Effector memory CD4-positive, alpha-beta T cell (primary cell): ENCODE results near the gene PRDM5.

Experiments
- DNase-seq, 3 donors: peaks; one replicate each; pipeline ENCODE4 v3.0.0-alpha.2; 2020
- H3K27ac ChIP-seq: 2 replicates; pipeline ENCODE4 v1.7.0; 2013; ENCODE audit warnings: mild to moderate bottlenecking, low read length, moderate library complexity; ENCODE audit not compliant: insufficient read depth, poor library complexity, severe bottlenecking
- H3K27me3 ChIP-seq: replicated peaks from 2 replicates; pipeline ENCODE4 v1.7.0; 2013; ENCODE audit warnings: mild to moderate bottlenecking, low read length; ENCODE audit not compliant: insufficient read depth, control insufficient read depth, poor library complexity, severe bottlenecking
- H3K36me3 ChIP-seq: 2 replicates; pipeline ENCODE4 v1.7.0; 2013; ENCODE audit warnings: mild to moderate bottlenecking, low read length, moderate library complexity; ENCODE audit not compliant: control insufficient read depth, insufficient read depth
- H3K4me1 ChIP-seq: 2 replicates; pipeline ENCODE4 v1.7.0; 2013; ENCODE audit warnings: low read length, mild to moderate bottlenecking; ENCODE audit not compliant: control insufficient read depth, insufficient read depth, poor library complexity, severe bottlenecking
- H3K4me3 ChIP-seq: 2 replicates; pipeline ENCODE4 v1.7.0; 2013; ENCODE audit warnings: low read length, low read depth, mild to moderate bottlenecking; ENCODE audit not compliant: insufficient read depth, poor library complexity, severe bottlenecking
- H3K9me3 ChIP-seq: 2 replicates; pipeline ENCODE4 v1.7.0; 2013; ENCODE audit warnings: mild to moderate bottlenecking, low read length, moderate library complexity; ENCODE audit not compliant: control insufficient read depth

The PRDM5 gene

GRCh38 chr4:120843849-120844527 is 78.5 kb downstream of the PRDM5 start:
- no peak for DNase-seq
- Histone ChIP-seq H3K27me3 (no peaks in the 10 kb centered on the region), H3K27ac (no peak overlapping the region), H3K9me3 (no peaks in the 10 kb centered on the region), H3K4me1 (no peaks in the 10 kb centered on the region), H3K4me3 (no peak overlapping the region), H3K36me3 (no peaks in the 10 kb centered on the region)

DNA sequence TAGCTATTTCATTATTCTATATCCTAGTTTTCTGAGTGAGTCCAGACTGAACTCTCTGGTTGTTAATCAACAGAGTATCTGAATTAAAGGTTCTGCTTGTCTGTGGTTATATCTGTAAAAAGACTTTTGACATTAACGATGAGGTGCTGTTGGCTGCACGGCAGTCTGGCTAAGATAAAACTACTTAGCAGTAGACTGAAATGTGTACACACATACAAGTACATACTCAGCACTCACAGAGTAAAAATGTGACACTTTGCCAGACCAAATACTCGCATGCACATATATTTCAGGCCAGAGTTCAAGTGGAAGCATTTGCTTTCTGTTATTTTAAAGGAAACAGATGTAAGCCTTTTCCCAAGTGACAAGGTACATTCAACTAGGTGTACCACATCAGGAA is 80.5 kb downstream of the PRDM5 start:
- Histone ChIP-seq H3K36me3 (no peaks in the 10 kb centered on the region), H3K9me3 (no peaks in the 10 kb centered on the region), H3K4me3 (no peak overlapping the region), H3K27ac (no peak overlapping the region), H3K27me3 (no peaks in the 10 kb centered on the region), H3K4me1 (no peaks in the 10 kb centered on the region)
- no peak for DNase-seq

GRCh38 chr4:120841580-120841979 is 80.9 kb downstream of the PRDM5 start:
- H3K36me3 ChIP-seq: no peaks in the 10 kb centered on the region
- no peaks in the 10 kb centered on the region for H3K9me3 ChIP-seq
- H3K4me1 ChIP-seq: no peaks in the 10 kb centered on the region
- H3K4me3 ChIP-seq: no peak overlapping the region
- no peak for DNase-seq
- no peaks in the 10 kb centered on the region for H3K27me3 ChIP-seq
- no peak overlapping the region for H3K27ac ChIP-seq

GRCh38 chr4:120839974-120840751 is 82.4 kb downstream of the PRDM5 start:
- Histone ChIP-seq H3K4me1 (no peaks in the 10 kb centered on the region), H3K4me3 (no peak overlapping the region), H3K27ac (no peak overlapping the region), H3K36me3 (no peaks in the 10 kb centered on the region), H3K9me3 (no peaks in the 10 kb centered on the region), H3K27me3 (no peaks in the 10 kb centered on the region)
- no peak for DNase-seq

- no peaks in the 10 kb centered on the region for H3K36me3 ChIP-seq
- H3K4me3 ChIP-seq: no peak overlapping the region
- H3K27me3 ChIP-seq: no peaks in the 10 kb centered on the region
- H3K9me3 ChIP-seq: no peaks in the 10 kb centered on the region
- no peaks in the 10 kb centered on the region for H3K4me1 ChIP-seq
- DNase-seq: no peak
- H3K27ac ChIP-seq: no peak overlapping the region
These were observed 83.1 kb downstream of the PRDM5 start for GRCh38 chr4:120839334-120839973.

DNA sequence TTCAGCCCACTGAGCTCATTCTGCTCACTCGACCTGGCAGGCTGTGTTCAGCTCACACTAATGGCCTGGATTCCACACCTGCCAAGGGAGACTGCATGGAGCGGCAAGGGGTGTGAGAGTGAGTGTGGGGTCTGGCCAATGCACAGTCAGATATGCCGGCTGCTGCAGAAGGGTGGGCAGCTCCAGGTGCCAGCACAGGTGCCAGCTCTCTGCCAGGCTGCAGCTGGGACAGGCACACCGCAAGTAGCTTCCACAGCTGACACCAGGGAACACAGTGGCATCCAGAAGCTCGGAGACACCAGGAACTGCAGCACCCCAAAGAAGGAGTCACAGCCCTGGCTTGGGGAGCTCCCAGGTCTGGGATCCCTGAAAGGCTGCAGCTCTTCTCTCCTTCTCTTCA is 83.7 kb downstream of the PRDM5 start:
- Histone ChIP-seq H3K4me1 (no peaks in the 10 kb centered on the region), H3K36me3 (no peaks in the 10 kb centered on the region), H3K4me3 (no peak overlapping the region), H3K27ac (no peak overlapping the region), H3K9me3 (no peaks in the 10 kb centered on the region), H3K27me3 (no peaks in the 10 kb centered on the region)
- no peak for DNase-seq

- Histone ChIP-seq H3K27me3 (no peaks in the 10 kb centered on the region), H3K4me1 (no peaks in the 10 kb centered on the region), H3K27ac (no peak overlapping the region), H3K9me3 (no peaks in the 10 kb centered on the region), H3K4me3 (no peak overlapping the region), H3K36me3 (no peaks in the 10 kb centered on the region)
- DNase-seq: no peak
These were observed 84.9 kb downstream of the PRDM5 start for GRCh38 chr4:120837656-120838055.

- no peak for DNase-seq
- no peaks in the 10 kb centered on the region for H3K36me3 ChIP-seq
- H3K9me3 ChIP-seq: no peaks in the 10 kb centered on the region
- no peaks in the 10 kb centered on the region for H3K27me3 ChIP-seq
- H3K4me1 ChIP-seq: no peaks in the 10 kb centered on the region
- H3K4me3 ChIP-seq: no peak overlapping the region
- H3K27ac ChIP-seq: no peak overlapping the region
These were observed 87.2 kb downstream of the PRDM5 start for GRCh38 chr4:120835342-120835741.

- no peak for DNase-seq
- H3K36me3 ChIP-seq: no peaks in the 10 kb centered on the region
- H3K27ac ChIP-seq: no peak overlapping the region
- no peaks in the 10 kb centered on the region for H3K27me3 ChIP-seq
- no peaks in the 10 kb centered on the region for H3K4me1 ChIP-seq
- H3K9me3 ChIP-seq: no peaks in the 10 kb centered on the region
- no peak overlapping the region for H3K4me3 ChIP-seq
These were observed 92.3 kb downstream of the PRDM5 start for GRCh38 chr4:120830204-120830603.
